NK-92 (cell line): ENCODE measurements around the gene ADGRD1.

ENCODE experiments used
- DNase-seq: peaks from one replicate; lab custom pipeline; 2025; ENCODE audit not compliant: unreplicated experiment; lab: John Stamatoyannopoulos, UW

ADGRD1 gene

GRCh38 chr12:131187602-131188001, 233.9 kb downstream of the ADGRD1 start:
- no peak for DNase-seq

DNA sequence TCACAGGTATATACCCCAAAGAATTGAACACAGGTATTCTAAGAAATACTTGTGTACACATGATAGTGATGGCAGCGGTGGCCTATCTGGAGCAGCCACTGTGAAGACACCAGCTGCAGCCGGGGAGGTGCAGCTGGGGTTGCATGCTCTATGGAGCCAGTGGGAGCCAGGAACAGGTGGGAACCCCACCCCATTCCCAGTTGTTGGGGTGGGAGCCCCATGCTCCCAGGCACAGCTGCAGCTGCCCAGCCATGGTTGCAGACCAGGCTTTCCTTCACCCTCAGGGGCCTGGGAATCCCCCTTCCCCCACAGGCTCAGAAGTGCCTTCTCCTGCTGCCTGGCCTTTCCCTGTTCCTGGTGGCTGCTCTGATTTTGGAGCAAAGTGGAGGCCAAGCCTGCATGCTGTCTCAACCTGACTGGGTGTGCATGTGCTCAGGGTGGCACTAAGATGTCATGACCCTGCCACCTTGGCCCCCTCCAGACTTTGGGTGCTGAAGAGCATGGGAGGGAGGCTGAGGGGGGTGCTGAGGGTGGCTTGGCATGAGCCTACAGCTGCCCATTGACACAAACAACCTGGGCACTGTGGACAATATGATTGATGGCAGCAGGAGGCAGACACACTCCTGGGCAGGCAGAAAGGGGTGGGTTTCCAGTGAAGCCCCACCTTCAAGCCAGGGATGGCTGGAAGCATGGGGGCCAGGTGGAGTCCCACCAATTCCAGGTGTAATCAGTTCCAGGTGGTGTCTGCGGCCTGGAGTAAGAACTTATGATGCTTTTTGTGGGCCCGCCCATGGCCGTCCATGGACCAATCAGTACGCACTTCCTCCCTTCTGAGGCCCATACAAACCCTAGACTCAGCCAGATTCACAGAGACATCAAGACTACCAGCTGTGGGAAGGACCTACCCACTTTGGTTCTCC, 234.7 kb downstream of the ADGRD1 start:
- DNase-seq: no peak

DNA sequence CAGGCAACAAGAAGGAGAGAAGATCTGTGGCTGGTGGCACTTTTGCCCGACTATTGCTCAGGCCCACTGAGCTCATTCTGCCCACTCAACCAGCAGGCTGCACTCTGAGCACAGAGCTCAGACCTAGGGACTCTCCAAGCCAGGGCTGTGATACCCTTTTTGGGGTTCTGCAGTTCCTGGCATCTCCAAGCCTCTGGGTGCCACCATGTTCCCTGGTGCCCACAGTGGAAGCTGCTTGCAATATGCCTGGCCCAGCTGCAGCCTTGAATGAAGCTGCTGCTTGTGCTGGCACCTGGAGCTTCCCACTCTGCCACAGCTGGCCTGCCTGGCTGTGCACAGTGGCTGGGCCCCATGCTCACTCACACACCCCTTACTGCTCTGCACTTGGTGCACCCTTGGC, 236.1 kb downstream of the ADGRD1 start:
- no peak for DNase-seq

GRCh38 chr12:131190965-131191364, 237.3 kb downstream of the ADGRD1 start:
- no peak for DNase-seq
